Measurements from ENCODE around the gene CTSD. TPM values are rescaled to one million over a fixed set of nuclear protein-coding genes. Genes with fewer than 3 reads are reported as not detected.

Gene CTSD
- polyA plus RNA-seq, 1 experiment: 206 TPM

DNA sequence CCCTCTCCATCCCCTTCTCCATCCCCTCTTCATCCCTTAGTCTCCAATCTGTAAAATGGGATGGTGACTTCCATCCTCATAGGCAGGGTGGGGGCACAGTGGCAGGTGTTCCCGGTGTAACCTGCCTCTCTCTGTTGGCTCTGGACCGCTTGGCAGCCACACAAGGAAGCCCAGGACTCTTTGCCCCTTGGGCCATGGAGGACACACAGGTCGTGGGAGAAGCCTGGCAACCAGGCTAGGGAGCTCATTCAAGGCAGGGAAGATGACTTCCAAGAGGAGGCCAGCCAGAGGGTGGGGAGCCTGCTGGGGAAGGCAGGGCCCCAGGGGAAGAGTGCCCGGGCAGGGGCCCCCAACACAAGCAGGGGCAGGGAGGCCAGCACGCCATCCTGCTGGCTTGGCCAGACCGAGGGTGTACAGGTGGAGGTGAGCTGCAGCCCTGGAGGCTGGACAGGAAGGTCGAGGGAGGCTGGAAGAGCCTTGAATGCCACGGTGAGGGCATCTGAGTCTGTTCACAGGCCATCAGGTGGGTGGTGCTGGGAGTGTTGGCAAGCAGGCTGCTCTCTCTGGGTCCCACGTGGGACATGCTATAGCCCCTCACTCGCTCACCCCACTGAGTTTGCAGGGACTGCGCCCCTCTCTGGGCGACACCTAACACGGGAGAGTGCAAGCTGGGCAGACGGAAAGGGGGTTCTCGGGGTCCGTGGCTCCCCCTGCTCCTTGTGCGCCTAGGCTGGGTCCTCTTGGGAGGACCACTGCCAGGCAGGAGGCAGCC lies 15.5 kb upstream of the CTSD start:
- Histone ChIP-seq H3K27me3 (ENCODE audit: control insufficient read depth, insufficient read depth, low read length) (peaks cover 4% of the 10 kb centered on the region; the same call in 1 of the 2 replicates), H3K36me3 (ENCODE audit: control insufficient read depth, insufficient read depth, low read length) (no peaks in the 10 kb centered on the region), H3K4me3 (ENCODE audit: low read depth, low read length) (no peak overlapping the region)
- DNase-seq (ENCODE audit: low read depth): no peak
- ChIA-PET POLR2A (no interaction called here), CTCF (interaction anchor here (0.5 kb wide), 1 partner anchor 14 kb away, joined by 3 read pairs; no protein-coding TSS in a partner anchor)
- TF ChIP-seq, protein P1, sequence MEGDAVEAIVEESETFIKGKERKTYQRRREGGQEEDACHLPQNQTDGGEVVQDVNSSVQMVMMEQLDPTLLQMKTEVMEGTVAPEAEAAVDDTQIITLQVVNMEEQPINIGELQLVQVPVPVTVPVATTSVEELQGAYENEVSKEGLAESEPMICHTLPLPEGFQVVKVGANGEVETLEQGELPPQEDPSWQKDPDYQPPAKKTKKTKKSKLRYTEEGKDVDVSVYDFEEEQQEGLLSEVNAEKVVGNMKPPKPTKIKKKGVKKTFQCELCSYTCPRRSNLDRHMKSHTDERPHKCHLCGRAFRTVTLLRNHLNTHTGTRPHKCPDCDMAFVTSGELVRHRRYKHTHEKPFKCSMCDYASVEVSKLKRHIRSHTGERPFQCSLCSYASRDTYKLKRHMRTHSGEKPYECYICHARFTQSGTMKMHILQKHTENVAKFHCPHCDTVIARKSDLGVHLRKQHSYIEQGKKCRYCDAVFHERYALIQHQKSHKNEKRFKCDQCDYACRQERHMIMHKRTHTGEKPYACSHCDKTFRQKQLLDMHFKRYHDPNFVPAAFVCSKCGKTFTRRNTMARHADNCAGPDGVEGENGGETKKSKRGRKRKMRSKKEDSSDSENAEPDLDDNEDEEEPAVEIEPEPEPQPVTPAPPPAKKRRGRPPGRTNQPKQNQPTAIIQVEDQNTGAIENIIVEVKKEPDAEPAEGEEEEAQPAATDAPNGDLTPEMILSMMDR (IDR thresholded peaks at IDR 0.05; ENCODE audit: insufficient read depth, low read depth, low read length): no peak

DNA sequence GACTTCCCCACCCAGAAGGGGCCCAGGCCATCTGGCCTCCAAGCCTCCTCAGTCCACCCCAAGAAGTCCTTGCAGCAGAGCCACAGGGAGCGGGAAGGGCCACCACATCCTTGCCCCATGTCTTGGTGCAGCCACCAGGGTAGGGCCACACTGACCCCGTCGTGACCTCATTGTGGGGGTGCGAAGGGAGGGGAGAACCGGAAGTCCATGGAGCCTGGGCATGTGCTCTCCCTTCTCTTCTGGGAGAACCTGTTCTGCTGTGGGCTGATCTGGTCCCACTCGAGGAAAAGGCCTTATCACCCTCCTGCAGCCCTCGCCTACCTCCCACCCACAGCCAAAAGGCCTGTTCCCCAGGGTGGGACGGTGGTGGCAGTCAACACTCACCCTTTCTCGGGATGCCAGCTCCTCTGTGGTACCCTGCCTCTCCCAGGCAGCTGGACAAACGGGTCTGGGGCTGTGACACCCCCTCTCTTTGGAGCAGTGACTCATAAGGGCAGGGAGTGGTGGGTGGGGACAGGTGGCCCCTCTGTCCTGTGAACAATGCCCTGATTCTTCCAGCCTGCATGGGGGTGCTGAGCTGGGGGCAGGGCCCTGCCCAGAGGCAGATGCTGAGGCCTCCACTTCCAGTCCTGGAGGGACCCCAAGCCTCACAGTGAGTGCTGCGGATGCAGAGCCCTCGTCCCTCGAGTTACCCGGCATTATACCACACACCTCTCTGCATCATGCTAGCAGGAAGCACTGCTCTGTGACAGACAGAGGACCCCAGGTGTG lies 14.6 kb upstream of the CTSD start:
- no peak for DNase-seq (ENCODE audit: low read depth)
- Histone ChIP-seq H3K4me3 (ENCODE audit: low read depth, low read length) (no peak overlapping the region), H3K27me3 (ENCODE audit: control insufficient read depth, insufficient read depth, low read length) (peaks cover 4% of the 10 kb centered on the region; the same call in 1 of the 2 replicates), H3K36me3 (ENCODE audit: control insufficient read depth, insufficient read depth, low read length) (no peaks in the 10 kb centered on the region)
- ChIA-PET CTCF (interaction anchor here (0.5 to 1.3 kb wide), 2 partner anchors 15 to 61 kb away, joined by 3 read pairs; partner anchors contain the start of gene TNNI2), POLR2A (no interaction called here)
- TF ChIP-seq, protein P1 (IDR thresholded peaks at IDR 0.05; ENCODE audit: insufficient read depth, low read depth, low read length): no peak

DNA sequence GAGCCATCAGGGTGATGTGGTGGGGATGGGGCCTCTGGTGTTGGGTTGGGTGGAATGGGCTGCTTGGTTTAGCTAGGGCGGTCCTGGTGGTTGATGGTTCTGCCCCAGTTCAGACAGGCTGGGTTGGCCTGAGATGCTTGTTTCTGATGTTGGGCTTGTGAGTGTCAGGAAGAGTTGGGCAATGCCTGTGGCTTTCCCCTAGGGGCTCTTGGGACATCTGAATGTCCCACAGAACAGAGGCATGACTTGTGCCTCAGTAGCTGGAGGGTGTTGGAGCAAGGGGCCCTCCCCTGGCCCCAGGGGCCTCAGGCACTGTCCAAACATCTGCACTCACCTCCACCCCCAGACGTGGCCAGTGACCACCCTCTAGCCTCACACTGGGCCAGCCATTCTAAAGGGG lies 14.0 kb upstream of the CTSD start:
- Histone ChIP-seq H3K36me3 (ENCODE audit: control insufficient read depth, insufficient read depth, low read length) (no peaks in the 10 kb centered on the region), H3K27me3 (ENCODE audit: control insufficient read depth, insufficient read depth, low read length) (peaks cover 4% of the 10 kb centered on the region; the same call in 1 of the 2 replicates), H3K4me3 (ENCODE audit: low read depth, low read length) (no peak overlapping the region)
- POLR2A ChIA-PET: no interaction called here
- TF ChIP-seq, protein P1 (IDR thresholded peaks at IDR 0.05; ENCODE audit: insufficient read depth, low read depth, low read length): no peak
- no peak for DNase-seq (ENCODE audit: low read depth)
- CTCF ChIA-PET: interaction anchor here (1.1 to 1.3 kb wide), 2 partner anchors 61 to 84 kb away, joined by 3 read pairs; partner anchors contain the start of gene TNNI2

DNA sequence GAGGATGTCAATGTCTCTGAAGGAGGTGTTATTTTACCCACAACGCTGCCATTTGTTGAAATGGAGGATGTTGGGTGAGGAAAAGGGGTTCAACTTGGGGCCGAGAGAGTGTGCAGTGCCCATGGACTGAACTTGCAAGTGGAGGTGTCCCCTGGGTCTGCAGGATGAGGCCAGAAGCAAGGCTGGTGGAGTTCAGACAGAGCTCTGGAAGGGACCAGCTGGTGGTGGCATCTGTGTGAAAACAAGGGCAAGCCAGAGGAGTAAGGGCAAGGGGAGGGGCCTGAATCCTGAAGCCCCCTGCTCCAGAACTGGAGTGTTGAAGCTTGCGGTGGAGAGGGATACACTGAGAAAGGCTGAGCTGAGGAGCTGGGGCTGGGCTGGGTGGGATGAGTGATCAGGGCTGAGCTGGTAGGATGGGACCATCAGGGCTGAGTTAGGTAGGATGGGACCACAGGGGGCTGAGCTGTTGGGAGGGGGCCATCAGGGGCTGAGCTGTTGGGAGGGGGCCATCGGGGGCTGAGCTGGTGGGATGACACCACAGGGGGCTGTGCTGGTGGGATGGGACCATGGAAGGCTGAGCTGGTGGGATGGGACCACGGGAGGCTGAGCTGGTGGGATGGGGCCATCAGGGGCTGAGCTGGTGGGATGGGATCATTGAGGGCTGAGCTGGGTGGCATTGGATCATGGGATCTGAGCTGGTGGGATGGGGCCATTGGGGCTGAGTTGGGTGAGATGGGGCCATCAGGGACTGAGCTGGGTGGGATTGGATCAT lies 13.4 kb upstream of the CTSD start:
- peaks cover 4% of the 10 kb centered on the region; the same call in 1 of the 2 replicates for H3K27me3 ChIP-seq (ENCODE audit: control insufficient read depth, insufficient read depth, low read length)
- TF ChIP-seq, protein P1 (IDR thresholded peaks at IDR 0.05; ENCODE audit: insufficient read depth, low read depth, low read length): no peak
- no peaks in the 10 kb centered on the region for H3K36me3 ChIP-seq (ENCODE audit: control insufficient read depth, insufficient read depth, low read length)
- DNase-seq (ENCODE audit: low read depth): no peak
- no peak overlapping the region for H3K4me3 ChIP-seq (ENCODE audit: low read depth, low read length)
- CTCF ChIA-PET: interaction anchor here (1.1 to 1.3 kb wide), 2 partner anchors 62 to 83 kb away, joined by 3 read pairs; partner anchors contain the start of gene TNNI2
- POLR2A ChIA-PET: no interaction called here
